HL-60 (cell line): Measurements from ENCODE around the gene TANC1.

Source experiments
- DNase-seq, 2 experiments: peaks; one replicate each; pipeline ENCODE4 v3.0.0-alpha.2; 2010 to 2020; ENCODE audit warnings: low read depth in 1 of 2, low spot score in 1 of 2
- H3K27ac ChIP-seq: fragments of 250-450 bp; sonication (Bioruptor Pico); replicated peaks from 2 replicates; pipeline ENCODE4 v1.5.1; 2020; ENCODE audit warnings: mild to moderate bottlenecking, moderate library complexity
- H3K27me3 ChIP-seq: fragments of 250-450 bp; sonication (Bioruptor Pico); 2 replicates; pipeline ENCODE4 v1.5.1; 2021; ENCODE audit warnings: mild to moderate bottlenecking, moderate library complexity; ENCODE audit not compliant: insufficient read depth, poor library complexity, severe bottlenecking
- H3K4me3 ChIP-seq: replicated peaks from 2 replicates; pipeline ENCODE4 v1.5.1; 2011; ENCODE audit warnings: mild to moderate bottlenecking, control low read depth, low read length; ENCODE audit not compliant: insufficient read depth
- GABPA ChIP-seq: IDR thresholded peaks from 2 replicates; pipeline ENCODE4 v1.6.1; 2012; ENCODE audit warnings: low read depth
- POLR2AphosphoS5 ChIP-seq: IDR thresholded peaks from 2 replicates; pipeline ENCODE4 v1.6.1; 2012; ENCODE audit warnings: low read depth
- SPI1 ChIP-seq: IDR thresholded peaks from 2 replicates; pipeline ENCODE4 v1.6.1; 2012; ENCODE audit warnings: low read depth, mild to moderate bottlenecking, borderline replicate concordance
- TF ChIP-seq, protein P1 (sequence below): IDR thresholded peaks from one replicate; pipeline ENCODE4 v1.5.1; 2011; ENCODE audit warnings: low read length, control low read depth, inconsistent platforms; ENCODE audit not compliant: insufficient read depth
- TF ChIP-seq, protein P2 (sequence below): IDR thresholded peaks from 2 replicates; pipeline ENCODE4 v1.6.1; 2012; ENCODE audit warnings: low read depth; ENCODE audit not compliant: insufficient replicate concordance

The TANC1 gene

DNA sequence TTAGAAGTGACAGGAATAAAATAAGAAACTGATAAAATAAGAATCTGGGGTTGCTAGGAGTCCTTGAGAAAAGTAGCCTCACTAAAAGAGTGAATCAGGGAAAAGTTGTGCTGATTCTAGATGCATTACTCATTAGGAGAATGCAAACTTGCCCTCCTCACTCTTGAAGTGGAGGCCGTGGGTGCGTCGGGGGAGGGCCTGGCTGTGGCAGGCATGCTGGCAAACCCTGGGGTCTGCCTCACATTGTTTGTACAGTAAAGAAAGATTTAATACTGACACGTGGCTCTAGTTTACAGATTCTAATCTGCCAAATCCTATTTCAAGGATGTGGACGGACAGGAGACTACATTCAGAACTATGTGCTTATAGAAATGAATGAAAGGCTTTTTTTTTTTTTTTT lies 41.9 kb downstream of the TANC1 start:
- Histone ChIP-seq H3K27ac (no peak overlapping the region), H3K27me3 (peaks cover 6% of the 10 kb centered on the region), H3K4me3 (no peak overlapping the region)
- TF ChIP-seq POLR2AphosphoS5 (no peak), SPI1 (no peak), GABPA (no peak)
- TF ChIP-seq, protein P1, sequence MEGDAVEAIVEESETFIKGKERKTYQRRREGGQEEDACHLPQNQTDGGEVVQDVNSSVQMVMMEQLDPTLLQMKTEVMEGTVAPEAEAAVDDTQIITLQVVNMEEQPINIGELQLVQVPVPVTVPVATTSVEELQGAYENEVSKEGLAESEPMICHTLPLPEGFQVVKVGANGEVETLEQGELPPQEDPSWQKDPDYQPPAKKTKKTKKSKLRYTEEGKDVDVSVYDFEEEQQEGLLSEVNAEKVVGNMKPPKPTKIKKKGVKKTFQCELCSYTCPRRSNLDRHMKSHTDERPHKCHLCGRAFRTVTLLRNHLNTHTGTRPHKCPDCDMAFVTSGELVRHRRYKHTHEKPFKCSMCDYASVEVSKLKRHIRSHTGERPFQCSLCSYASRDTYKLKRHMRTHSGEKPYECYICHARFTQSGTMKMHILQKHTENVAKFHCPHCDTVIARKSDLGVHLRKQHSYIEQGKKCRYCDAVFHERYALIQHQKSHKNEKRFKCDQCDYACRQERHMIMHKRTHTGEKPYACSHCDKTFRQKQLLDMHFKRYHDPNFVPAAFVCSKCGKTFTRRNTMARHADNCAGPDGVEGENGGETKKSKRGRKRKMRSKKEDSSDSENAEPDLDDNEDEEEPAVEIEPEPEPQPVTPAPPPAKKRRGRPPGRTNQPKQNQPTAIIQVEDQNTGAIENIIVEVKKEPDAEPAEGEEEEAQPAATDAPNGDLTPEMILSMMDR: no peak
- TF ChIP-seq, protein P2, sequence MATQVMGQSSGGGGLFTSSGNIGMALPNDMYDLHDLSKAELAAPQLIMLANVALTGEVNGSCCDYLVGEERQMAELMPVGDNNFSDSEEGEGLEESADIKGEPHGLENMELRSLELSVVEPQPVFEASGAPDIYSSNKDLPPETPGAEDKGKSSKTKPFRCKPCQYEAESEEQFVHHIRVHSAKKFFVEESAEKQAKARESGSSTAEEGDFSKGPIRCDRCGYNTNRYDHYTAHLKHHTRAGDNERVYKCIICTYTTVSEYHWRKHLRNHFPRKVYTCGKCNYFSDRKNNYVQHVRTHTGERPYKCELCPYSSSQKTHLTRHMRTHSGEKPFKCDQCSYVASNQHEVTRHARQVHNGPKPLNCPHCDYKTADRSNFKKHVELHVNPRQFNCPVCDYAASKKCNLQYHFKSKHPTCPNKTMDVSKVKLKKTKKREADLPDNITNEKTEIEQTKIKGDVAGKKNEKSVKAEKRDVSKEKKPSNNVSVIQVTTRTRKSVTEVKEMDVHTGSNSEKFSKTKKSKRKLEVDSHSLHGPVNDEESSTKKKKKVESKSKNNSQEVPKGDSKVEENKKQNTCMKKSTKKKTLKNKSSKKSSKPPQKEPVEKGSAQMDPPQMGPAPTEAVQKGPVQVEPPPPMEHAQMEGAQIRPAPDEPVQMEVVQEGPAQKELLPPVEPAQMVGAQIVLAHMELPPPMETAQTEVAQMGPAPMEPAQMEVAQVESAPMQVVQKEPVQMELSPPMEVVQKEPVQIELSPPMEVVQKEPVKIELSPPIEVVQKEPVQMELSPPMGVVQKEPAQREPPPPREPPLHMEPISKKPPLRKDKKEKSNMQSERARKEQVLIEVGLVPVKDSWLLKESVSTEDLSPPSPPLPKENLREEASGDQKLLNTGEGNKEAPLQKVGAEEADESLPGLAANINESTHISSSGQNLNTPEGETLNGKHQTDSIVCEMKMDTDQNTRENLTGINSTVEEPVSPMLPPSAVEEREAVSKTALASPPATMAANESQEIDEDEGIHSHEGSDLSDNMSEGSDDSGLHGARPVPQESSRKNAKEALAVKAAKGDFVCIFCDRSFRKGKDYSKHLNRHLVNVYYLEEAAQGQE: no peak
- DNase-seq: no peak

DNA sequence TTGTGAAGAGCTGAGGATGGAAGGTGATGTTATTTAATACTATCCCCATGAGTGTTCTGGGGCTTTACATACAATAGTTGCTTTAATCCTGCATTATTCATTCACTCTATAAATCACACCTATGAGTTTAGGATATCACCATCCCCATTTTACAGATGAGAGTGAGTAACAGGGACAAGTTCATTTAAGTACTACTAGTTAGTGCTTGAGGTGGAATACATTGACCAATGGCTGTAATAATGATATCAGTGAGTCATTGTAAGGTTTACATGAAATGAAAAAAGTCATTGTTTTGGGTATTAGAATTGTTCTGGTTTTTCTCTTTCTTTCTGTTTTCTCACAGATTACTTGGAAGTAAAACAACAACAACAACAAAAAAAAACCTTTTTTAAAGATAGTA lies 42.5 kb downstream of the TANC1 start:
- Histone ChIP-seq H3K27ac (no peak overlapping the region), H3K4me3 (no peak overlapping the region), H3K27me3 (peaks cover 6% of the 10 kb centered on the region)
- DNase-seq: no peak
- TF ChIP-seq, protein P2: no peak
- TF ChIP-seq POLR2AphosphoS5: no peak
- TF ChIP-seq SPI1: no peak
- TF ChIP-seq GABPA: no peak
- TF ChIP-seq, protein P1: no peak

DNA sequence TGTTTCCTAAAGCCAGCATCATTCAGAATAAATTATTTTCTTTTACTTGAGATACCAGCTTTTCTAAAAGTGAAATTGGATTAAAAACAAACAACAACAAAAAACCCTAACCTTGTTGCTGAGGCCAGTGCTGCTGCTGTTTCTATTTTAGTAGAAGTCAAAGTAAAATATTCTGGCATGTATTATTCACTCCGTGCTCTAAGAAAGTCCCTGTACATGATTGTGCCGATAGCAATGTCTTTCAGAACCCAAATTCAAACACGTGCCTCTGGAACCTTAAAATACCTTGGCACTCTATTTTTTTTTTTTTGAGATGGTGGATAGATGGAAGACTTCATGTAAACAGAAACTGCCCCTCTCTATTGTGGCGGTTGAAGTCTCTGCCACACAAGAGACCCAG lies 43.7 kb downstream of the TANC1 start:
- no peak overlapping the region for H3K4me3 ChIP-seq
- no peak for DNase-seq
- H3K27ac ChIP-seq: no peak overlapping the region
- peaks cover 6% of the 10 kb centered on the region for H3K27me3 ChIP-seq
- TF ChIP-seq, protein P2: no peak

DNA sequence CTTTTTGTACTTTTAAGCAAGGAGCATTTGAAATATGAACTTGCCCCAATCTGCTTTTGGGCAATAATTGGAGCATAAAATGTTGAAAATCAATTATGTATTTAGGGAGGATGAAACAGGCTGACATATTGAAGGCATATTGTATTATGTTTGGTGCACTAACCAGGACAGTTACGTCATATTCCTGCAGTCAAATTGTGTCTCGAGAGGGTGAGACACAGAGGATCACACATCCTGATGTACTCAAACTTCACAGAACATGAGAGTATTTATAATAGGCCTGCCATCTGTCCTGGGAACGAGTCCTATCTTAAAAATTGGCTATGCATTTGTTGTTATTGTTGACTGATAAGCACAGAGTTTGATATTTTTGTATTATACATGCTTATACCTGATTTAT lies 44.7 kb downstream of the TANC1 start:
- no peak overlapping the region for H3K27ac ChIP-seq
- DNase-seq: no peak

More for the DNA sequence above, 44.7 kb downstream of the TANC1 start:
- Histone ChIP-seq H3K4me3 (no peak overlapping the region), H3K27me3 (peaks cover 6% of the 10 kb centered on the region)
- TF ChIP-seq SPI1 (no peak), POLR2AphosphoS5 (no peak), GABPA (no peak)
- TF ChIP-seq, protein P1: no peak
- TF ChIP-seq, protein P2: no peak
